ENCODE measurements around the gene PRKCSH.
"Not testable (repeated sequence)": the region's sequence is repeated elsewhere in the genome, so short reads cannot be mapped to it uniquely, and the experiment has no call there.

Gene PRKCSH

DNA sequence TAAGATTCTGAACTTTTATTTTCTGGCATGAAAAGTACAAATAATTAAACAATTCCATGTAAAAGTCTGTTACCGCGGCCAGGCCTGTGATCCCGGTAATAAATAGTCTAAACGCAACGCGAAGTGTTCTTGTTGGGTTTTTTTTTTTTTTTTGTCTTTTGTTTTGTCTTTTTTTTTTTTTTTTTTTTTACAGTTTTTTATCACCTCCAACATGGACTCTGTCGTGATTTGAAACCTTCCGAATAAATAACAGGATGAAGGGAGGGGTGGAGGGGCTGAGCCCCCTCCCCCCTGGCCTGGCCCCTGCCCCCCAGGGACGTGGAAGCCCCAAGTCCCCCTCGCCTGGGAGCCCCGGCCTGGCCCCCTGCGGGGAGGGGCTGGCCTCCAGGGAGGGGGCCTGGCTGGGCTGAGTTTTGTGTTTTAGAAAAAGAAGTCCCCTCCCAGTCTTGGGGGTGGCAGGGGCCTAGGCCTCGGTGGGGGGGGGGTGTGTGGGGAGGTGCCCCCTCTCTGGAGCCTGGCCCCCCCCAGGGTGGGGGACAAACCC, 16.0 kb downstream of the PRKCSH start:
- DNase-seq, result no peak

DNA sequence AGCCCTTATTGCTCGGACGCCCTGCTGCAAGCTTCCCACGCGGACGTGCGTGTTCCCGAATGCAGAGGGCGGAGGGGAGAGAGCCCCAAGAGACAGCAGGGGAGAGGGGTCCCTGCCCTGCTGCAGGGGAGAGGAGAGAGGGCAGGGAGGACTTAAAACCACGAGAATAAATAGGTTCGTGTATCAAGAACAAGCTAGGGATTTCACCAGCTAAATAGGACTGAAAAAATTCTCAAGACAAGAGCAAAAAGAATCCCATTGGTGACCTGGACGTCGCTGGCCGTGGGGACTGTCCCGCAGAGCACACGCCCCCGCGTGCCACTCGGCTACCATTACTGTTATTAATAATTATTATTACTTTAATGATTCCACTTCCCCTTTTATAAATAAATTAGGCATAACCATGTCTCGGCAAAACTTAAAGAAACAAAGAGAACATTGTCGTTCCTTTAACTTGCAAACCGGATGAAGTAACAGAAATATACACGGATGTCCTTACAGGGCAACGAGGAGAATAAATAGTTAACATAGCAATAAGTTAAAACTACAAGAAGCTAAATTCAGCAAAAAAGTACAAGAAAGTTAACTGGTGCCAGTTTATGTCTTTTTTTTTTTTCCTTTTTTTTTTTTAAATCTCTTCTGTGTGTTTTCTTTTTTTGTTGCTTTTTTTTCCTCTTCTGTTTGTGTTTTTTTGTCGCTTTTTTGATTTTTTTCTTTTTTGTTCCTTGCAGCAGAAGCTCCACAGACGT, 16.6 kb downstream of the PRKCSH start:
- no peak for DNase-seq

DNA sequence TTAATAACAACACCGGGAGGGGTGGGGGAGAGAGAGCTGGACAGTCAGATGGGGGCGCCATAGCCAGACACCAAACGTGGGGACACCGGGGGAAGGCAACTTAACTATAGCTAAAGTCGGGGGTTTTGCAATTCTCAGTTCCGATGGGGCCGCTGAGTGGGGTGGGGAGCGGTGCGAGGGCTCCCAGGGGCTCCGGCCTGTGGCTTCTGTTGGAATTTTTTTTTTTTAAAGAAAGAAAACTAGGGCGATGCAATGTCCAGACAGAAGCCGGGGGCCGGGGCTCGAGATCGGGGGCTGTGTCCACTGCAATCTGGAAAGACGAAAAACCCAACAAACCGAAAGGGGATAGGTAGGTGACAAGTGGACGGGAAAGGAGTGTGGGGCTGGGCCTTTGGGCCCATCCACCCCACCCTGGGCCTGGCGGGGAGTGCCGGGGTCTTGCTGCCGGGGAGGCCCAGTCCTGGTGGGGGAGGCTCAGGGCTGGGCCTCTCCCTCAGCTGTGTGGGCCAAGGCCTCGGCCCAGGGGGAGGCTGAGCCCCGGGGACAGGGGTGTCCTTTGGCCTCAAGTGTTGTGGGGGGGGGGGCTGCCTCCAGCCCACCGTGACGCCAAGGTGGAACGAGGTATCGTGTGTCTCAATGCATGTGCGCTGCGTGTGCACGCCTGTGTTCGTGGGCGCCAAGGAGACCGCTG, 17.3 kb downstream of the PRKCSH start:
- no peak for DNase-seq

DNA sequence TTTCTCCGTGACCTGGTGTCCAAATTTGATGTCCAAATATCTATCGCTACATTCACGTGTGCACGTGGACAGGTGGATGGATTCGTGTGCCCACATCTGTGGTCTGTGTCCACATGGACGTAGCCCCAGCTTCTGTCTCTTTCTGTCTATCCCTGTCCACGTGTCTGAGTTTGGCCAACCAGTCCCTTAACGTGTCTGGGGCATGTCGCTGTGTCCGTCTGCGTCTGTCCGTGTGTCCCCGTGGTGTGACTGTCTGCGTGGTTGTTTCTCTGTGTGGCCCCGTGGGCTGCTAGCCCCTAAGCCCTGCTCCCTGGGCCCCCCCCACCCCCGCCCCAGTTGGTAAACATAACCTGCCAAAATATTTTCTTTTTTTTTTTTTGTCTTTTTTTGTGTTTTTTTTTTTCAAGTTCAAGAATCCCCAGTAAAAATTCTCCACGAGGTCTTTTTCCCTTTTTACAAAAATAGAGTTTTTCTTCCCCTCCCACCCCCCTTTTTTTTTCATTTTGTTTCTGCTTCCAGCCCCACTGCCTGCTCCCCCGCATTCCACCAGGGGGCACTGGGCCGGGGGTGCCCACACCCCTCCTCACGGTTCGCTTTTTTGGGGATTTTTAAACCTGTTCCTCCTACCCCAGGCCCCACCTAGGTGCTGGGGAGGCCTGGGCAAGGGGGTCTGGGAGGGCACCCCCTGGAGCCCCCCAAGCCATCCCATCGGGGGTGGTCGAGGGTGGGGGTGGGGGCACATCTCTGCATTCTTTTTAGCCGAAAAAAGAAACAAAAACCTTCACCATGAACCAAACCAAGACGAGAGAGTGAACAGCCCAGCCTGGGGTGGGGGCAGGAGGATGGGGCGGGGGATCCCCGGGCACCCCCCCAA, 18.3 kb downstream of the PRKCSH start:
- DNase-seq, result no peak

DNA sequence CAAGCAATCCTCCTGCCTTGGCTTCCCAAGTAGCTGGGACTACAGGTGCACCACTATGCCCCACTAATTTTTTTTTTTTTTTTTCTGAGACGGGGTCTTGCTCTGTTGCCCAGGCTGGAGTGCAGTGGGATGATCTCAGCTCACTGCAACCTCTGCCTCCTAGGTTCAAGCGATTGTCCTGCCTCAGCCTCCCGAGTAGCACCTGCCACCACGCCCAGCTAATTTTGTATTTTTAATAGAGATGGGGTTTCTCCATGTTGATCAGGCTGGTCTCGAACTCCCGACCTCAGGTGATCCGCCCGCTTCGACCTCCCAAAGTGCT, 19.8 kb downstream of the PRKCSH start:
- not testable (repeated sequence) for DNase-seq

DNA sequence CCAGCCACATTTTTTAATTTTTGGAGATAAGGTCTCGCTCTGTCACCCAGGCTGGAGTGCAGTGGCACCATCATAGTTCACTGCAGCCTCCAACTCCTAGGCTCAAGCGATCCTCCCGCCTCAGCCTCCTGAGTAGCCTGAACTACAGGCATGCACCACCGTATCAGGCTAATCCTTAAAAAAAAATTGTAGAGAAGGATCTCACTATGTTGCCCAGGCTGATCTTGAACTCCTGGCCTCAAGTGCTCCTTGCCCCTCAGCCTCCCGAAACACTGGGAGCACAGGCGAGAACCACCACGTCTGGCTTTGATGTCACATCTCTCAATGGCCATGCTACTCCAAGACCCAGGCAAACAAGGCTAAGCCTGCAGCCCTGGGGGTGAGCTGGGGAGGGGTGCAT, 21.2 kb downstream of the PRKCSH start:
- no peak for DNase-seq

DNA sequence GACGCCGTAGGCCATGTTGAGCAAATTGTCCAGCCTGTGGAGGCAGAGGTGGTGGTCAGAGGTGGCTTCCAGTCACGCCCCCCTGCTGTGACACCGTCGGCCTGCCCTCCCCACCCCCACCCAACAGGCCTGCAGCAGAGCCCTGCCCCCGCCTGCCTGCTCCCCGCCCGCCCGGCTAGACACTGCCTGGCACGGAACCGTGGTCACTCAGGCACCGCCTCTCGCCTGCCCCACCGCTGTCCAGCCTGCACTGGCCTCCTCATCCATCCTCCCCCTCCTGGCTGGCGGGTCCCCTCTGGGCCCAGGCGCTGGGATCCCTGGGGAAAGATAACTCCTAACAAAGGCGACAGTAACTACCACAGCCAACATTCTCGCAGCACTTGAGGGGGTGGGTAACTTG, 21.7 kb downstream of the PRKCSH start:
- DNase-seq, result no peak

DNA sequence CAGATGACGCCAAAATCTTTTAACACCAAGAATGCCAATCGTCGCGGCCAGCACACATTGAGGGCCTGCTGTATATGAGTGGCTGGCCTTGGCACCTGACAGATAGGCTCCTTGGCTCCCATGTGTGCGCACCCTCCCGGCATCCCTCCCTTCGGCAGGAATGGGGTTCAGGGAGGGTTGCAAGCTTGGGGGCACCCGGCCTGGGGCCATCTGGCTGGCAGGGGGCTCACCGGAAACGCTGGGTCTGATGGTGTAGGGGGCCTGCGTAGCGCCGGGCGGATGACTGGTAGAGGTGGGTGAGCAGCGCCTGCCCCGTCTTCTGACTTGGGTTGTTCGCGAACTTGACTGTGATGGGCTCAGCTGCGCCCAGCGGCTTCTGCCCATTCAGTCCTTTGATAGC, 22.4 kb downstream of the PRKCSH start:
- DNase-seq, result no peak

DNA sequence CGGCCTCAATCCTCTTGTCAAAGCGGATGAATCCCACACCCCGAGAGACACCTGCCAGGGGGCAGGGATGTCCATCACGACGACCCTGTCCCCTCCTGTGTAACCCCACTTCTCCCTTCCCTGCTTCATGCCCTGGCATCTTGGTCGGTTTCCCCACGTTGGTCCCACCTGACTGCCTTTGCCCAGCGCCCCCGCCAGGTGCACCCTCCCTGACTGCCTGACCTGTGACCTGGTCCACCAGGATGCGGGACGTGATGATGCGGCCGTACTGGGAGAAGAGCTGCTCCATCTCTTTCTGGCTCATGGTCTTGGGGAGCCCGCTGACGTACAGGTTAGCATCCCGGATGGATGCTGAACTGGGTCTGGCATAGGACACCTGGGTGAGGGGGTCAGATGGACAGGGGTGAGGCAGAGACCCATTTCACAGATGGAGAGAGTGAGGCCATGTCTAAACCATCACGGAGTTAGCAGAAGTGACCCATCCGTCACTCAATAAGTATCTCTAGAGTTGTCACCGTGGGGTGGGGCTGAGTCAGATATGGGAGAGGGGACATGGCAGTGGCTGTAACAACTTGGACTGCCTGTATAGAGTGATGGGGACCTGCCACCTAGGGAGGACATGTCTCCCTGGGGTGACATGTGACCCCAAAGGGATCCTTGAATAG, 22.9 kb downstream of the PRKCSH start:
- DNase-seq, result no peak

DNA sequence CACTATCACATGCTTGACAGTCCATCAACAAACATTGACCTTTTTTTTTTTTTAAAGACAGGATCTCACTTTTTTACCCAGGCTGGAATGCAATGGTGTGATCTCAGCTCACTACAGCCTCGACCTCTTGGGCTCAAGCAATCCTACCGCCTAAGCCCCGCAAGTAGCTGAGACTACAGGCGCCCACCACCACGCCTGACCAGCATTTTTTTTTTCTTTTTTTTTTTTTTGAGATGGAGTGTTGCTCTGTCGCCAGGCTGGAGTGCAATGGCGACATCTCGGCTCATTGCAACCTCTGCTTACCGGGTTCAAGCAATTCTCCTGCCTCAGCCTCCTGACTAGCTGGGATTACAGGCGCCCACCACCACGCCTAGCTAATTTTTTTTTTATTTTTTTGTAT, 23.5 kb downstream of the PRKCSH start:
- not testable (repeated sequence) for DNase-seq

DNA sequence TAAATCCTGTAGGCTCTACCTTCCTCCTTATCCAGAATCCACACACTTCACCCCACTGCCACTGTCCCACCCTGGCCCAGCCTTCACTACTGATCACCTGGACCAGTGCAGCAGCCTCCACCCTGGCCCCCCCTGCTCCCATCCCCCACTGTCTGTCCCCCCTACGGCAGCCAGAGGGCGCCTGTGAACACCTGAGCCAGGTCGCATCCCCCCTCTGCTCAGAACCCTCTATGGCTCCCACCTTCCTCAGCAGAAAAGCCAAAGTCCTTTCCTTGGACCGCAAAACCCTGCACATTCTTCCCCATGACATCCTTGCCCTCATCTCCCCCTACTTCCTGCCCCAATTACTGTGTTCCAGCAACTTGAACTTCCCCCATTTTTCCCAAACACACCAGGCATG, 24.8 kb downstream of the PRKCSH start:
- no peak for DNase-seq

DNA sequence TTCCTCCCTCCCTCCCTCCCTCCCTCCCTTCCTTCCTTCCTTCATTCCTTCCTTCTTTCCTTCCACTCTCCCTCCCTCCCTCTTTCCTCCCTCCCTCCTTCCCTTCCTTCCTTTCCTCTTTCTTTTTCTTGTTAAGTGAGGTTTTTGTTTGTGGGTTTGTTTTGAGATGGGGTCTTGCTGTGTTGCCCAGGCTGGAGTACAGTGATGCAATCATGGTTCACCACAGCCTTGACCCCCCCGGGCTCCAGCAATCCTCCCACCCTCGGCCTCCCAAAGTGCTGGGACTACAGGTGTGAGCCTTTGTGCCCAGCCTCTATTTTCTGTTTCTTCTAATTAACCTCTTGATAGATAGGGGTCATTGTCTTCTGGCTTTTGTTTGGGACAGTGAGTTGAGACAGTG, 26.0 kb downstream of the PRKCSH start:
- no peak for DNase-seq

DNA sequence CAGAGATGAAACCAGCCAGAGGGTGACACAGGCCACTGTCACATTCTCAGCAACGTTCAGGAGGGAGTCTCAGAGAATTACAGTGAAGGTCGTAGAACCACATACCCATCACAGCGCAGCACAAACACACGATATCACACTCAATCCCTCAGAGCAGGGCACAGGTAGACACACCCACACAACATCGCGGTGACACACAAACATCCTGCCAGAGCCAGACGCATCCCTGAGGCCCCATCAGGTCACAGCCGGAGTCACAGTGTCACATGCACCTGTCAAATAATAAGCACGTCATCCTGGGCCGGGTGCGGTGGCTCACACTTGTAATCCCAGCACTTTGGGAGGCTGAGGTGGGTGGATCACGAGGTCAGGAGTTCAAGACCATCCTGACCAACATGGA, 28.0 kb downstream of the PRKCSH start:
- DNase-seq, result no peak

DNA sequence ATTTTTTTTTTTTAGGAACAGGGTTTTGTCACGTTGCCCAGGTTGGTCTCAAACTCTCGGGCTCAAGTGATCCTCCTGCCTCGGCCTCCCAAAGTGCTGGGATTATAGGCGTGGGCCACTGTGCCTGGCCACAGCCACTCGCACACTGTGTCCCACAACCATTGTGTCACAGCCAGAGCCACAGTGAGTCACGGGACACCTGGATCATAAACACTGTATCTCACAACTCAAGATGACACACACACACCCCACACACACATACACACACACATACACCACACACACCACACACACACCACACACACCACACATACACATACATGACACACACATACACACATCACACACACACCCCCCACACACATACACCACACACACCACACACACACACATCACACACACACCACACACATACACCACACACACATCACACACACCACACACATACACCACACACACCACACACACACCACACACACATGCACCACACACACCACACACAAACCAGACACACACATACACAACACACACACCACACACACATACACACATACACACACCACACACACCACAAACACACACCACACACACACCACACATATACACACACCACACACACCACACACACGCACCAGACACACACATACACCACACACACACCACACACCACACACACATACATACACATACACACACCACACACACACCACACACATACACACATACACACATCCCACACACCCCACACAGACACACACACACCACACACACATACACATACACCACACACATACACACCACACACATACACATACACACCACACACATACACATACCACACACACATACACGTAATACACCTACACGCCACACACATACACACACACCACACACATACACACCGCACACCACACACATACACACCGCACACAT, 29.2 kb downstream of the PRKCSH start:
- no peak for DNase-seq

DNA sequence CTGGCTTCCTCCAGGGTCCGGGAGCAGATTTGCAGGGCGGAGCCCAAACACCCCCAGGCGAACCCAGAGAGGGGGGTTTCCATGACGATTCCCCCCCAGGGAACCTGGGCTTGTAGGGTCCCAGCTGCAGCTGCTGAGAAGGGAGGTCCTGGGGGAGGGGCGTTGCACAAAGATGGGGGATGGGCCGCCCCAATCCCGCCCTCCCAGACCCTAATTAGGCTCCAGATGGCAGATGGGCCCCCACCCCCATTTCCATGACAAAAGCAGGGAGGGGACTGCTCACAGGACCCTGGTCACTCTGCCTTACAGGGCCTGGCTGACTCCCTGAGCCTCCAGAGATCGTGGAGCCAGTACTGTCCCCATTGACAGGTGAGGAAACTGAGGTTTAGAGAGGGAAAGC, 30.2 kb downstream of the PRKCSH start:
- DNase-seq, result no peak

DNA sequence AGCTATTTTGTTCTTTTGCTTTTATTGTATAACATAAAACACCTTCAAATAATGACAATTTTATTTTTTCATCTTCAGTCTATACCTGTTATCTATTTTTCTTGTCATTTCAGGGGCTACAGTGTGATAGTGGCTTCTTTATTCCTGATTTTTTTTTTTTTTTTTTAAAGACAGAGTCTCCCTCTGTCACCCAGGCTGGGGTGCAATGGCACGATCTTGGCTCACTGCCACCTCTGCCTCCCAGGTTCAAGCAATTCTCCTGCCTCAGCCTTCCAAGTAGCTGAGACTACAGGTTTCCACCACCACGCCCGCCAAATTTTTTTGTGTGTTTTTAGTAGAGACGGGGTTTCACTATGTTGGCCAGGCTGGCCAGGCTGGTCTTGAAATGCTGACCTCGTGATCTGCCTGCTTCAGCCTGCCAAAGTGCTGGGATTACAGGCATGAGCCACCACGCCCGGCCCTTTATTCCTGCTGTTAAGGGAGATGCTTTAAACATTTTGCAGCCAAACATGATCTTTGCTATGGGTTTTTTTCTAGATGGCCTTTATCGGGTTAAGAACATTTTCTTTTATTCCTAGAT, 32.9 kb downstream of the PRKCSH start:
- not testable (repeated sequence) for DNase-seq

DNA sequence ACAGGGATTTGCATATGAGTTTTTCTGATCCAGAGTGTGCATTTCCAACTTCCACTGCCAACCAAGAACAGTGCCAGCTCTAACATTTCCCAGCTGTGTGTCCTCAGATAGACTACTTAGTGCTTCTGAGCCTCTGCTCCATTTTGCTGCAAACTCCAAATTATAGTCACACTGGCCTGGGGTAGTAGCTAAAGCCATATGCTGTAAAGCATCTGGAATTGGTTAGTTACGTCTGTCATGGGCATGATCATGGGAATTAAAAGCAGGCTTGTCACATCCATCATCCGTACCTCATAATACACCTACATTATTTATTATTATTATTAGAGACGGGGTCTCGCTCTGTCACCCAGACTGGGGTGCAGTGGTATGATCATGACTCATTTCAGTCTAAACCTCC, 38.3 kb downstream of the PRKCSH start:
- DNase-seq, result no peak

DNA sequence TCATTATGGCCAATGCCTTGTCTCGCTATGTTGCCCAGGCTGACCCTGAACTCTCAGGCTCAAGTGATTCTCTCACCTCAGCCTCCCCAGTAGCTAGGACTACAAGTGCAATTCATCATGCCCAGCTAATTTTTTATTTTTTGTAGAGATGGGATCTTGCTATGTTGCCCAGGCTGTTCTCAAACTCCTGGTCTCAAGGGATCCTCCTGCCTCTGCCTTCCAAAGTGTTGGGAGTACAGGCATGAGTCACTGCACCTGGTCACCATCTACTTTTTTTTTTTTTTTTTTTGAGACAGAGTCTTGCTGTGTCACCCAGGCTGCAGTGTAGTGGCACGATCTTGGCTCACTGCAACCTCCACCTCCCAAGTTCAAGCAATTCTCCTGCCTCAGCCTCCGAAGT, 39.9 kb downstream of the PRKCSH start:
- DNase-seq, result not testable (repeated sequence)

DNA sequence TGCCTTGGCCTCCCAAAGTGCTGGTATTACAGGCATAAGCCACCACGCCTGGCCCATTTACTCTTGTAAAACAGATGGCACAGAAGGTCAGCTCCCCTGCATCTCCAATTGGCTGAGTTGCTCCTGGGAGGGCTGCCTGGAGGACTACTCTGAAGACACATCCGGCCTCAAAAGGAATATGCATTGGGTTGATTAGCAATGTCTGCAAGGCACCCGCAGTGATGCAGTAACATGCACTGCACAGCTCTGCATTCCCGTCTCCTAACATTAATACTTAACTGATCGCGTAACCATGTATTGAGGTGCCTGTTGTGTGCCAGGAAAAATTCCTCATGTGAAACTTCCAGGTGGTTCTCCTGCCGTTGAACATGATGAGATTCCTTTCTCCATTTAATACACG, 40.4 kb downstream of the PRKCSH start:
- DNase-seq, result no peak

DNA sequence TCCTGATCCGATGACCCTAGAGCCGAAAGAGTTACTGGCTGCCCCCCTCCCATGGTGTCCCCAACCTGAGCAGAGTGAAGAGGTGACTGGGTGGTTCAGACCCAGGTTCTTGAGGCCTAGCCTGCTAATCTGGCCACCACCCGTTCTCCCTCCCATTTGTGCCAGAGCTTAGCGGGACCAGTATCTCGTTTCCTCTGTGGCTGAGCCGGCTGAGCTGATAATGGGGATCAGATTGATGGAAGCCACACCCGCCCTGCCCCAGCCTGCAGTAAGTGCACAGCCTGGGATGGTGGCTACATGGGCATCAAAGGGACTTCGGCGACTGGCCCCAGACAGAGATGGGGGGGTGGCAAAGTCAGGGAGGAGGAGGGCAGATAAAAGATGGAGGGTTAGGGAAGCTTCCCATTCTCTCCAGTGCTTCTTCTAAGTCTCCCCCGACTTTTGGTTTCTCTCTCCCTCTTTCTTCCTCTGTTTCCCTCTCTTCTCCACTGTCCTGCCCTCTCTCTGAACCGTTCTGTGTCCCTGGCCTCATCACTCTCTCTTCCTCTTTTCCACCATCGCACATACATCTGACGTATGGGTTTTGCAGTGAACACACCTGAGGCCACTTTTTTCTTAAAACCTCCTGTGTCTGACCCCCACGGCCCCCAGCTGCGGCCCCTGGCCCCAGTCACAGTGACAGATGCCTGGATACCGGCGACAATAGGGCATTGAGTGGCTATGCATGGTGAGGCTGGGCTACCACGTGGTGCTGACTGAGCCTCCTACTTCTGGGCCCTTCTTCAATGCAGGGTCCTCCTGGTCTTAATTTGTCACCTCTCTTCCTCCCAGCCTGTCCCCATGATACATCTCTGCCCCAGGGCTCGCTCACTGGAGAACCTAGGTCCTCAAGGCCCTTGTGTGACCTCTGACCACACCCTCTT, 43.0 kb downstream of the PRKCSH start:
- no peak for DNase-seq
